BJ (cell line): Measurements from ENCODE around the gene MPC1. TPM values are rescaled to one million over a fixed set of nuclear protein-coding genes. Genes with fewer than 3 reads are reported as not detected.

Source experiments
- CTCF ChIA-PET: fragments of 350-600 bp; formaldehyde crosslinking; extraction: SDS; loops from one replicate; lab custom pipeline; 2021; ENCODE audit warnings: antibody characterized with exemption, inconsistent platforms; lab: Yijun Ruan, JAX
- POLR2A ChIA-PET: fragments of 300-600 bp; sonication (Branson Sonifier 250); formaldehyde crosslinking; extraction: SDS; loops from one replicate; lab custom pipeline; 2021; ENCODE audit warnings: antibody characterized with exemption; lab: Charles Lee
- DNase-seq: peaks from one replicate; pipeline ENCODE4 v3.0.0-alpha.2; 2011; ENCODE audit warnings: low read depth
- H3K27me3 ChIP-seq: 2 replicates; pipeline ENCODE4 v1.6.0; 2011; ENCODE audit warnings: low read length; ENCODE audit not compliant: control insufficient read depth, insufficient read depth
- H3K36me3 ChIP-seq: 2 replicates; pipeline ENCODE4 v1.5.1; 2011; ENCODE audit warnings: low read length; ENCODE audit not compliant: control insufficient read depth, insufficient read depth
- H3K4me3 ChIP-seq: 2 replicates; pipeline ENCODE4 v1.5.1; 2011; ENCODE audit warnings: low read depth, mild to moderate bottlenecking, control low read depth, low read length
- polyA plus RNA-seq: library from polyadenylated mRNA; depleted of rRNA; stranded (reverse); fragments of >200 nt; gene quantifications from 2 replicates; pipeline ENCODE4 v1.2.3, GENCODE V29; 2011
- TF ChIP-seq, protein P1 (sequence below): IDR thresholded peaks from 2 replicates; pipeline ENCODE4 v1.5.1; 2011; ENCODE audit warnings: low read depth, mild to moderate bottlenecking, control low read depth, inconsistent platforms, low read length, moderate library complexity; ENCODE audit not compliant: insufficient read depth

The MPC1 gene
- polyA plus RNA-seq, 1 experiment = 19.2 TPM

DNA sequence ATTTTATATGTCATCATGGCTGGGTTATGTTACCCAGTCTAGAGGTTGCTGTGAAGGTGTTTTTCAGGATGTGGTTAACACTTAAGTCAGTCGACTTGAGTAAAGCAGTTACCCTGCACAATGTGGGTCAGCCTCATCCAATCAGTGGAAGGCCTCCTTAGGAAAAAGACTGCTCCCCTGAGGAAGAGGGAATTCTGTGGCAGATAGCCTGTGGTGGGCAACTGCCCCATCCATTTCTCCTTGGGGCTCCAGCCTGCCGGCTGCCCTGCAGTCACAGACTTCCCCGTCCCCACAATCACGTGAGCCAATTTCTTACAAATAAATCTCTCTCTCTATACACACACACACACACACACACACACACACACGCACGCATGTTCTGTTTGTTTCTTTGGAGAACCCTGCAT lies 34.5 kb upstream of the MPC1 start:
- Histone ChIP-seq H3K4me3 (no peak overlapping the region), H3K27me3 (no peaks in the 10 kb centered on the region), H3K36me3 (peaks cover 15% of the 10 kb centered on the region)
- CTCF ChIA-PET = no interaction called here
- TF ChIP-seq, protein P1, sequence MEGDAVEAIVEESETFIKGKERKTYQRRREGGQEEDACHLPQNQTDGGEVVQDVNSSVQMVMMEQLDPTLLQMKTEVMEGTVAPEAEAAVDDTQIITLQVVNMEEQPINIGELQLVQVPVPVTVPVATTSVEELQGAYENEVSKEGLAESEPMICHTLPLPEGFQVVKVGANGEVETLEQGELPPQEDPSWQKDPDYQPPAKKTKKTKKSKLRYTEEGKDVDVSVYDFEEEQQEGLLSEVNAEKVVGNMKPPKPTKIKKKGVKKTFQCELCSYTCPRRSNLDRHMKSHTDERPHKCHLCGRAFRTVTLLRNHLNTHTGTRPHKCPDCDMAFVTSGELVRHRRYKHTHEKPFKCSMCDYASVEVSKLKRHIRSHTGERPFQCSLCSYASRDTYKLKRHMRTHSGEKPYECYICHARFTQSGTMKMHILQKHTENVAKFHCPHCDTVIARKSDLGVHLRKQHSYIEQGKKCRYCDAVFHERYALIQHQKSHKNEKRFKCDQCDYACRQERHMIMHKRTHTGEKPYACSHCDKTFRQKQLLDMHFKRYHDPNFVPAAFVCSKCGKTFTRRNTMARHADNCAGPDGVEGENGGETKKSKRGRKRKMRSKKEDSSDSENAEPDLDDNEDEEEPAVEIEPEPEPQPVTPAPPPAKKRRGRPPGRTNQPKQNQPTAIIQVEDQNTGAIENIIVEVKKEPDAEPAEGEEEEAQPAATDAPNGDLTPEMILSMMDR = no peak
- no peak for DNase-seq
- POLR2A ChIA-PET = no interaction called here

DNA sequence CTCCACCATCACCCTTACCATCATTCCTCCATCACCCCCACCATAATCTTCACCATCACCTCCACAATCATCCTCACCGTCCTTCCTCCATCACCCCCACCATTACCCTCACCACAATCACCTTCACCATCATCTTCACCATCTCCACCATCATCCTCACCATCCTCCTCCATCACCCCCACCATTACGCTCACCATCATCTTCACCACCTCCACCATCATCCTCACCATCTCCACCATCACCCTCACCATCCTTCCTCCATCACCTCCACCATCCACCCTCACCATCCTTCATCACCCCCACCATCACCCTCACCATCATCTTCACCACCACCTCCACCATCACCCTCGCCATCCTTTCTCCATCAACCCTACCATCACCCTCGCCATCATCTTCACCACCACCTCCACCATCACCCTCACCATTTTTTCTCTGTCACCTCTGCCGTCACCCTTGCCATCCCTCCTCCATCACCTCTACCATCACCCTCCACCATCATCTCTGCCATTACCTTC lies 33.1 kb upstream of the MPC1 start:
- Histone ChIP-seq H3K36me3 (peaks cover 16% of the 10 kb centered on the region), H3K27me3 (no peaks in the 10 kb centered on the region), H3K4me3 (no peak overlapping the region)
- ChIA-PET POLR2A (no interaction called here), CTCF (no interaction called here)
- DNase-seq = no peak
- TF ChIP-seq, protein P1 = no peak

DNA sequence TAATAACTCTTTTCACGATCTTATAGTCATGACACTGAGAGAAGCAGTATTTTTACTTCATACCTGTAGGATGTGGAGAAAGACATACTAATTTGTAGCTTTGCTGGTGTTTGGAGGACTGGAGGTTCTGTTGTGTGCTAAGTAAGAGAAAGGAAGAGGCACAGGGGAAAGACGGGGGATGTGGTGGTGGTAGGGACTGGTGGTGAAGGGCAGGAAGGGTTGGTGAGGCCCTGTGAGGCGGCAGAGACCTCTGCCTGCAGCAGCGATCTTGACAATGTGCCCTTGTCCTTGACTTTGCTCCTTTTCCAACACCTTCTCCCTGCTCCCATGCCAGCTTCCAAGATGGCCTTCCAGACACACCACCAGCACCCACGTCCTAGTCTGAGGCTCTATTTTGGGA lies 32.6 kb upstream of the MPC1 start:
- TF ChIP-seq, protein P1 = no peak
- POLR2A ChIA-PET = no interaction called here
- Histone ChIP-seq H3K27me3 (no peaks in the 10 kb centered on the region), H3K4me3 (no peak overlapping the region), H3K36me3 (peaks cover 16% of the 10 kb centered on the region)
- CTCF ChIA-PET = interaction anchor here (0.7 kb wide), 1 partner anchor 122 kb away, joined by 3 read pairs; no protein-coding TSS in a partner anchor
- DNase-seq = no peak

DNA sequence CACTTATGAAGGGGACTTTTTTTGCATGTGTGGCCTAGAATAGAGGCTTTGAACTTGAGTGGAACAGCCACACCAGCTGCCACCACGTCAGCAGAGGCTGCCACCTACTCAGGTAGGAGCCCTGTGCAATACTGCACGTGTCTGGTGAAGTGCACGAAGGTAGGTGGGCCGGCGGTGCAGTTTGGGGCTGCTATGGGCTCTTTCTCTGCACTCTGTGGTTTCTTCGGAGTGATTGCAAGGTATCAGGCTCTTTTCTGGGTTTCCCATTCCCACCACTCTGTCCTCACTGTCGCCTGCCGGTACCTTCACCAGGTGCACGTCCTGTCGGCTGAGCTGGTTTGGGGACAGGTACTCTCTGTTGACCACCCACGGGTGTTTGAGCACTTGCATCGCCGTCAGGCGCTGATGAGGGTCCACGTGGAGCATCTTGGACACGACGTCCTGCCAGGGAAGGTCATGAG lies 30.8 kb upstream of the MPC1 start:
- ChIA-PET CTCF (interaction anchor here (0.7 kb wide), 1 partner anchor 100 kb away, joined by 3 read pairs; no protein-coding TSS in a partner anchor), POLR2A (no interaction called here)
- Histone ChIP-seq H3K27me3 (no peaks in the 10 kb centered on the region), H3K36me3 (peaks cover 14% of the 10 kb centered on the region), H3K4me3 (no peak overlapping the region)
- TF ChIP-seq, protein P1 = no peak
- DNase-seq = no peak

DNA sequence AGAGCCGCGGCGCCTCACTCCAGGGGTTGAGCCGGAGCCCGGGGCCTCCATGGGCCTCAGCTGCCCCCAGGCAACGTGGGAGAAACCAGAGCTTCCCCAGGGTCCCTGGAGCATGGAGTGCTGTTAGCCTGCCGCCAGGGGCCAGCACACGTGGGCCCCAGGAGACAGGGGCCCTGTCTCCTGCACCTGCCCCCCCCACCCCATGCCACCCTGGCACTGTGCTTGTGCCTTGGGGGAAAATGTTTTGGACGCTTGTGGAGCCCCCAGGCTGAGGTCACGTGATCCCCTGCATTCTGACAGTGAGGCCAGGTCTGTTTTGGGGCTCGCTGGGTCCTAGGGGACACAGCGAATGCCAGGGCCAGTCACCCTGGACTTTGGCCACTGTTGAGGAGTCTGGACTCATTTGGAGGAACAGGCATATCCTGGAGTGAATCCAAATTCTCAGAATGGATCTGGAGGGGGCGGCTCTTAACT lies 30.2 kb upstream of the MPC1 start:
- H3K27me3 ChIP-seq = no peaks in the 10 kb centered on the region
- ChIA-PET POLR2A (no interaction called here), CTCF (no interaction called here)
- TF ChIP-seq, protein P1 = no peak
- no peak for DNase-seq
- H3K36me3 ChIP-seq = peaks cover 14% of the 10 kb centered on the region
- no peak overlapping the region for H3K4me3 ChIP-seq
